ENCODE results near the gene WNK2.
"Not testable (repeated sequence)": the region's sequence is repeated elsewhere in the genome, so short reads cannot be mapped to it uniquely, and the experiment has no call there.

WNK2 gene

DNA sequence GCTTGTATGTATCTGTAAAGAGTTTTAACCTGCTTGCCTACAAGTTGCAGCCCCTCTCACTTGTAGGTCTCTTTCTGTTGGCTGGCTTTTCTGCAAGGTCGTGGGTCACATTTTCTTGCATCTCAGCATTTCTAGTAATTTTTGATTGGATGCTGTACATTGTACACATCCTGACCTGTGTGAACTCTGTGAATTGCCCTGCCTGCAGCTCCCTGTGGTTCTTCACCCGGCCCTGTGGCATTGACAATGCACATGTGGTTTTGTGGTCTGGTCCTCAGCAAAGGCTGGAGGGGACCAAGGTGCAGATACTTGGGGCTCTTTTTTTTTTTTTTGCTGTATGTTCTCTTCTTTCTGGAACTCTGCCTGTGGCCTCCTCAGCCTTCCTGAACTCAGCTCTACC, 53.6 kb downstream of the WNK2 start:
- no peak for DNase-seq (ENCODE audit: low read depth)

DNA sequence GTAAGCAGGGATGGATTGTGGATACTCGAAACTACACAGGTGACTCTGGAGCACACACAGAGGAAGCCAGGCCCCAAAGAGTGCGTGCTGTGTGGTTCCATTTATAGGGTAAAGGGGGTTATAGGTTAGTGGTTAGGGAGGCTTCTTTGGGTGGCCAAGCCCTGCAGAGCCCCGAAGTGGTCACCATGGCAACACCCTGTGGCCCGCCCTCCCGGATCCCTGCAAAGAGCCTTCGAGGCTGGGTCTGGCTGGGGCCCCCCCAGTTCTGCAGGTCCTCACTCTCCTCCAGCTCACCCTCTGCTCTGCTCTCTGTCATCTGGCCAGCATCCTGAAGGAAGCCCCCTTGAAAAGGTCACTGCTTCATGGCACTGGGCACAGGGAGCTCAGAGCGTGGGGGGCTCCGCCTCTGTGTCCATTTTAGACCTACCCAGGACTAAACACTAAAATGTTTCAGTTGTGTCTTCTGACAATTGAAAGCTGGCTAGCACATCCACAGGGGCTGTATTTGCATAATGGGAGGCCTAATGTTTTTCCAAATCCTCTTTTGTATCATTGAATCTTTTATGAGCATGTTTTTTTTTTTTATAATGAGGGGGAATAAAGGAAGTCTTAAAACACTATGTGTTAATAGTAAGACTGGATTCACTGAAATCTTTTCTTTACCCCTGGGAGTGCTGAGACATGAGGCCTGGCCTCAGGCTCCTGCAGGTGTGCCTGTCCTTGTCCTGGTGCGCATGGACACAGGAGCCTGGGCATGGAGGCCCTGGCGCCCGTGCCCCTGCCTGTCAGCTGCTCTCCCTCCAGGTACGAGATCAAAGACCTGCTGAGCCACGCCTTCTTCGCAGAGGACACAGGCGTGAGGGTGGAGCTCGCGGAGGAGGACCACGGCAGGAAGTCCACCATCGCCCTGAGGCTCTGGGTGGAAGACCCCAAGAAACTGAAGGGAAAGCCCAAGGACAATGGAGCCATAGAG, 55.3 kb downstream of the WNK2 start:
- no peak for DNase-seq (ENCODE audit: low read depth)

DNA sequence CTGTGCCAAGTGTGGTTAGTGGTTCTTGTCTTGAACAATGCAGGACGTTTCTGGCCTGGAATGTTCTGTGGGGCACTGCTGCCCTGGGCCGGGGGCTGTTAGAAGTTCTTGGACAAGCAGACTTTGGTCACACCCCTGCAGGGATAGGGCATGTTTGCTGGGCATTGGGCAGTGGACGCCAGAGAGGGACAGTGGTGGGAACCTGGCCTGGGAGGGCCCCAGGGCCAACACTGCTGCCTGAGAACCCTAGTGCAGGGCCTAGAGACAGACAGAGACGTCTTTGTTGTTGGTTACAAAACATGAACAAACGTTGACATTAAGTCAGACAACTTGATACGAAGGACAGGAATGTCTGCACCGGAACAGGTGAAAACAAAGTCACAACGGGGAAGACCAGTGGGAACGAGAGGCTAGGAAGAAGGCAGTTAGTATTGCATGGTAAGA, 57.0 kb downstream of the WNK2 start:
- no peak for DNase-seq (ENCODE audit: low read depth)

DNA sequence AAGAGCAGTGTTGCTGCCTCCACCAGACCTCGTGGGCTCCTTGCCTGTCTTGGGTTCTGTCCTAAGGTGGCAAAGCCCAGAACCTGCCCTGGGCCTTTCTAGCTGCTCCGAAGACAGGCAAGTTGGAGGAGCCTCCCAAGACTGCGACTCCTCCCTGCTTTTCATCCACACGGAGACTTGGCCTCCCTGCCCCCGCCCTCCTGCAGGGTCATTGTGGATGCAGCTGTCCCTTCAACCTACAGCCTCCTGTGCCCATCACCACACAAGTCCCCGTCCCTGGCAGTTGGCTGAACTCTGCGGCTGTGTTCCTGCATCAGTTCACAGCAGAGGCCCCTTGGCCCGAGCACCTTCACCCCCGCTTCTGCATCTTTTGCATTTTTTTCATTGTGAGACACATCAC, 59.2 kb downstream of the WNK2 start:
- no peak for DNase-seq (ENCODE audit: low read depth)

DNA sequence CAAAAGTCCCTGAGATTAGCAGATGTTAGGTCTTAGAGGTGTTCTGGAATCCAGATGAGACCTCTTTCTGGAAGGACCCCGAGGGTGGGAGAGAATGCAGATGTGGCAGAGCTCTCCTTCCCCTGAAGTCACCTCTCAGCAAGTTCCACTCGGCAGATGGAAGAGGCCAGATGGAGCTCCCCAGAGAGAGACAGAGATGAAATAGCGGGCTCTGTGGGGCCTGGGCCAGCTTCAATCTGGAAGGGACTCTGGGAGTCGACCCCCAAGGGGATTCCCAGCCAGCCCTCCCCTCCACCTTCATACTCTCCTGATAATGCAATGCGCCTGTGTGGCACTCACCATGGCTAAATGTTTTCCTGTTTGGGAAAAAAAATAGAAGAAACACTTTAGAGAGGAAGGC, 60.2 kb downstream of the WNK2 start:
- DNase-seq (ENCODE audit: low read depth): no peak

DNA sequence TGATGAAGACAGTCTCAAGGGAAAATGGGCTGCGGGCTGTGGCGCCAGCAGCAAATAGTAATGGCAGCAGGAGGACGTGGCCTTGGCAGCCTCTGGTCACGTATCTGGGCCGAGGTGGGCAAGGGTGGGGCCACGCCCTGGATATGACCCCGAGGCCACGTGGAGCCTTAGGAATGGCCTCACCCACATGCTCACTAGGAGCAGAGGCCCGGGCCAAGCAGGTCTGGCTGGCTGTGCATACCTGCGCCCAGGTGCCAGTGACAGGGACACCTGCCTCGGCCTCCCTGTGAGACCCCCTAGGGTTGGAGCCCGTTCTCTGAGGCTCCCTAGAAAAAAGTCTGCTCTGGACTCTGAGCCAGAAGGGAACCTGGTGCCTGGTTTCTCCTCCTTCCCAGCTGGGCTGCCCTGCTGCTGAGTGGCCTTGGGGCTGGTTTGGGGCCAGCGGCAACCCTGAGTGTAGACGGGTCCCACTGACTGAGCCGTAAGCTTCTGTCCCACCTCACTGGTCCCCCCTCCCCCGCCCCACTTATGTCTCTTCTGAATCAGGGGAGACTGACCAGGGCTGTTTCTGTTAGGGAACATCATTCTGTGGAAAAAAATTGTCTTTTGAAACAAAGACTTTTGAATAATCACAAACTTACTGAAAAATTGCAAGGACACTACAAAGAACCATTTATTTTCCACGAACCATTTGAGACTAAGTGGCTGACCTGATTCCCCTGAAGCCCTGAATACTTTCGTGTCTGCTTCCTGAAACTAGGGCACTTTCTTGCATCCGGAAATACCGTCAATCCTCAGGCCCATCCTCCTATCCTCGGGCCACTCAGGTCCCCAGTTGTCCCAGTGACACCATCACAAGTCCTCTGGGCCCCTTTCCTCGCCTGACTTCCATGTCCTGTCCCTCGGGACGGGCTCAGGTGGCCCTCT, 60.8 kb downstream of the WNK2 start:
- DNase-seq (ENCODE audit: low read depth): no peak

DNA sequence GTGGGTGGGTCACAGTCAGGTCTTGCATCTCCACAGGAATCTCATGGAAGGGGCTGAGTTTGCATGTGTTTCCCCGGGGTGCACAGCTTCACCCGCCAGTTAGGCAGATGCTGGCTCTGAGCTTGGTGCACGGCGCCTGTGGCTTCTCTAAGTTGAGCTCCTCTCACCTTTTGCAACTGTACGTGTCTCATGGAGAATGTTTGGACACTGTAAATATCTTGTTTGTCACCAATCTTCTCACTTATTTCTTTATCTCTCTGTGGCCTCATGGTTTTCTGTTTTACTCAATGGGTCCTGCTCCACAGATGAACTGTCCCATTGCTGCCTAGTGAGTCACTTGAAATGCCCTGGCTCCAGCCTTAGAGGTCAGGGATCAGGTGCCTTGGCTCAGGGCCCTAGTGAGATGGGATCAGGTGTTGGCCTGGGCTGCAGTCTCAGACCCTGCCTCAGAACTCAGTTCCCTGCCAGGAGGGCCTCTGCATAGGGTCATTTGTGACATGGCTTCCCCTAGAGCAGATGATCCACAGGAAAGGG, 61.6 kb downstream of the WNK2 start:
- no peak for DNase-seq (ENCODE audit: low read depth)

DNA sequence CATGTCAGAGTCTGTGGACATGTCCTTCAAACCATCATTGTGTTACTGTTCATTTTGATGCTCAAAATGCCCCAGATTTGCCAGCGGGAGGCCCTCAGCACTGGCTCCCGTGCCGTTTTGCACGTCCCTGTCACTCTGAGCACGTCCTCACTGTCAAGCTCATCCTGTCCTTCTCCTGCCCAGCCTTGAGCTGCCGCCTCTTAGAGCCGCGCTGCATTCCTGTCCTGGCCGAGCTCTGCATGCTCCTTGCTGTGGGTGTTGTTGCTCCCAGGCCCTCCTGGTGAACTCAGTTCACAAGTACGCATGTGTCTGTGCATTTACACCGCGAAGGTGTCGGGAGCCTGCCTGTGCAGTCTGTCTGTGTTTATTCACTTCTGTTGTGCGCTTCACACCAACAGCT, 62.2 kb downstream of the WNK2 start:
- DNase-seq (ENCODE audit: low read depth): no peak

DNA sequence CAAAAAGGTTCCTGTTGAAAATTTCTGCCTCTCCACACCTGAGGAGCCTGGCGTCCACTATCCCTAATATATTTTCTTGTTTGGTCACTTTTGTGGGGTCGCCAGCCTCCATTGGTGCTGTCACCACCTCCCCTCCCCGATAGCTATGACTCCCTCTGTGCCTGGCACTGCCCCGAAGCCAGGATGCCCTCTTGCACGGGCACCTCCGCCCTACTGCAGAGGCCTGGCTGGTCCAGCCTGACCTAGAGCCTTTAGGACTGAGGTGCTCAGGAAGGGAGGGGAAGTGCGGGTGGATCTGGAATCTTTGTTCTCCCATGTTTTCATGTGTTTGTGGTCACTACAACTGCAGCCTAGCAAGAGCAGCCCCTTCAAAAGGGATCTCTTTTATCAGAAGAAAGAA, 62.6 kb downstream of the WNK2 start:
- no peak for DNase-seq (ENCODE audit: low read depth)

DNA sequence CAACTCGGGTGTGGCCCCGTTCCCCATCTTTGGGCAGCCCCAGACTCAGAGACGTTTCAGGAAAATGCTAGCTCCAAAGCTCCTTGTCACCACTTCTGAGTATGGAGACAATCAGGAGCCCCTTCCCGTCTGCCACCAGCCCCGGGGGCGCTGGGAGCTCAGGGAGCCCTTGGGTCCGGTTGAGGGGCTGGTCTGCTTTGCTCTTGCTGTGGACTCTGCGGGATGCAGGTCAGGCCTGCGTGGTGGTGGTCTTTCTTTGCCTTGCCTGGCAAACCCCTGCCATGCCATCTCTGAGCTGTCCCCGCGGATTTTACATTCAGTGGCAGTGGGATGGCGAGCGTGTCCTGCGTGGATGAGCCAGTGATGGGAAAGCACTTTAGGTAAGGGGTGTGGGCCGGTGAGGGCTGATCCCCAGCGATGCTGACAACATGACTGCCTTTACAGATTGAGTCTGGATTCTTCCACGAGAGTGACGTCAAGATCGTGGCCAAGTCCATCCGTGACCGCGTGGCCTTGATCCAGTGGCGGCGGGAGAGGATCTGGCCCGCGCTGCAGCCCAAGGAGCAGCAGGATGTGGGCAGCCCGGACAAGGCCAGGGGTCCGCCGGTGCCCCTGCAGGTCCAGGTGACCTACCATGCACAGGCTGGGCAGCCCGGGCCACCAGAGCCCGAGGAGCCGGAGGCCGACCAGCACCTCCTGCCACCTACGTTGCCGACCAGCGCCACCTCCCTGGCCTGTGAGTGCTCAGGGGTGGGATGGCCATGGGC, 63.3 kb downstream of the WNK2 start:
- no peak for DNase-seq (ENCODE audit: low read depth)

DNA sequence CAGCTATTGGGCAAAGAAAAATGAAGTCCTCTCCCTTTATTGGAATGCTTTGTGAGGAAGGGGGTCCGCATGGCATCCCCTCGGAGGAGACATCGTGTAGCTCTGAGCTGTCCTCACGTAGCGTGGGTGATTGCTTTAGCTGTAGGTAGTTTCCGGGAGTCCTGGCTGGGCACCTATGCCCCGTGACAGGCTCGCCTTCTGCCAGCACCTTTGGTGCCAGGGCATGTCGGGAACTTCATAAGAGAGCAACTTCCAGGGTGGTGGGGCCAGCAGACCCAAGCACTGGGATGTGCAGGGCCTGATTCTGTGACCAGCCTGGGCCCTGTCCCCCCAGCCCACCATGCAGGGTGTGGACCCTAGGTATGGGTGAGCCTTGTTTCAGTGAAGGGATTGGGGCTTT, 64.0 kb downstream of the WNK2 start:
- DNase-seq (ENCODE audit: low read depth): no peak

DNA sequence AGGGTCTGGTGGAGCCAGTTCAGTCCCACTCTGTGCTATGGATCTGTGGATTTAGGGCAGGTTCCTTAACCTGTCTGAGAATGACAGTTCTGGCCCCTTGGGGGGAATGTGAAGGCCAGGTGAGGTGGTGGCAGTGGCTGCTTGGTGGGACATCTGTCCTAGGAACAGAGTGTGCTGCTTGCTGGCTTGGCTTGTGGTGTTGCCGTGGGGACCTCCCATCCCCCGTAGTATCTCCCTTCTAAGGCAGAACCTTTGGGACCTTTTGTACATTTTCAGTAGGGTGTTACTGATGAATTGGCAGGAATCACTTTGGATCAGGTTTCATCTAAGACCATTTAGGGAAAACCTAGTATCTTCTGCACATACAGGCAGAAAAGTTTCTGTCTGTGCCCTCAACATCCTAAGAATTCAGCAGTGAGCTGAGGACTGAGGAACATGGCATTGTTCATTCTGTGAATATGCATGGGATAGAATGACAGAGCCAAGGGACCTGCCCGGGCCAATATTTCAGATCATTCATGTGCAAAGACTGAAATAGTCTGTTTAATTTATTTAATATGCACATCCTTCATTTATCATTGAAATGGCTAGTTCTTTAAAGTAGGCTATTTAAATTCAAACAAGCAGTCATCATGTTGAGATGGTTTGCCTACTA, 64.6 kb downstream of the WNK2 start:
- no peak for DNase-seq (ENCODE audit: low read depth)

DNA sequence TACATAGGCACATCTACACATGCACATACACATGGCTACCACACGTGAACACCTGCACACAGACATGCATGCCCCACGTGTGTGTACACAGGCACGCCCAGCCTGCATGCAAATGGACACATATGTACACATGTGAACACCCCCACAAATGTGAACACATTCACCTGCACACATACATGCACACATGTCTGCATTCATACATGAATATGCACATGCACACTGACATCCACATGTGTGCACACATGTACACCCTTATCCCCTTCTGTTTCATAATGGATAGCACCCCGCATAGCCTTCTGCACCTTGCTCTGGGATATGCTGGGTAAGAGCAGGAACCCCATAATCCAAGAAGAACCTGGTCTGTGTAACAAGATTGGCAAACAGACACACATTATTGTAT, 66.2 kb downstream of the WNK2 start:
- DNase-seq (ENCODE audit: low read depth): no peak

DNA sequence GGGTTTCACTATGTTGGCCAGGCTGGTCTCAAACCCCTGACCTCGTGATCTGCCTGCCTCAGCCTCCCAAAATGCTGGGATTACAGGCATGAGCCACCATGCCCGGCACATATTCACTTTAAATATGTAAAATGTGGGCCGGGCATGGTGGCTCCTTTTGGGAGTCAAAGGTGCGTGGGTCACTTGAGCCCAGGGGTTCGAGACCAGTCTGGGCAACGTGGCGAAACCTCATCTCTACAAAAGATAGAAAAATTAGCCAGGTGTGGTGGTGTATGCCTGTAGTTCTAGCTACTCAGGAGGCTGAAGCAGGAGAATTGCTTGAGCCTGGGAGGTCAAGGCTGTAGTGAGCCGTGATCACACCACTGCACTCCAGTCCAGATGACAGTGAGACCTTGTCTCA, 67.4 kb downstream of the WNK2 start:
- DNase-seq (ENCODE audit: low read depth): not testable (repeated sequence)

DNA sequence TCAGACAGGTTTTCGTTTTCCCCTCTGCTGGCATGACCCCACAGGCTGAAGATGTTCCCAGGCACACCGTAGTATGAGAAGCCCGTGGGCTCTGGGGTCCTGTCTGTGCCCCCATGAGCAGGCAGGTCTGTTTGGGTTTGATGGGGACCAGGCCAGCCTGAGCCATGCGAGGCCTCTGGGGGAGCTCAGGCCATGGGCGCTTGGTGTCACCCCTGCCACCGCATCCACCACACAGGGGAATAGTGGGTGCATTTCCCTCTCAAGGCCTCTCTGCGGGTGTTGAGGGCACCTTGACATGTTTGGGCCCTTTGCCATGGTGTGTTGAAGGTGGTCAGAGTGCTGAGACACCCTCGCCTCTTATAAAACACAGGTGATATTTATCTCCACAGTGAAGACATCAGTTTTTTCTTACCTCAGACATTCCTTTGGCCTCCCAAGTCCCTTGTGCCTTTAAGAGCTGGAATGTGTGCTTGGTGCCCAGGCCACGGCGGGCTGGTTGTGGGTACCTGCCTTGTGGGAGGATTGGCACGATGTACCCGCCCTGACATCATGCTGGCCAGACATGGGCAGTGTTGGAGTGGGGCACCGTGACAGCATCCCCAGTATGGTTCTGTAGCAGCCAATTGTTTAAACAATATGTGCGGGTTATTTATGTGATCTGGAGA, 68.3 kb downstream of the WNK2 start:
- no peak for DNase-seq (ENCODE audit: low read depth)

DNA sequence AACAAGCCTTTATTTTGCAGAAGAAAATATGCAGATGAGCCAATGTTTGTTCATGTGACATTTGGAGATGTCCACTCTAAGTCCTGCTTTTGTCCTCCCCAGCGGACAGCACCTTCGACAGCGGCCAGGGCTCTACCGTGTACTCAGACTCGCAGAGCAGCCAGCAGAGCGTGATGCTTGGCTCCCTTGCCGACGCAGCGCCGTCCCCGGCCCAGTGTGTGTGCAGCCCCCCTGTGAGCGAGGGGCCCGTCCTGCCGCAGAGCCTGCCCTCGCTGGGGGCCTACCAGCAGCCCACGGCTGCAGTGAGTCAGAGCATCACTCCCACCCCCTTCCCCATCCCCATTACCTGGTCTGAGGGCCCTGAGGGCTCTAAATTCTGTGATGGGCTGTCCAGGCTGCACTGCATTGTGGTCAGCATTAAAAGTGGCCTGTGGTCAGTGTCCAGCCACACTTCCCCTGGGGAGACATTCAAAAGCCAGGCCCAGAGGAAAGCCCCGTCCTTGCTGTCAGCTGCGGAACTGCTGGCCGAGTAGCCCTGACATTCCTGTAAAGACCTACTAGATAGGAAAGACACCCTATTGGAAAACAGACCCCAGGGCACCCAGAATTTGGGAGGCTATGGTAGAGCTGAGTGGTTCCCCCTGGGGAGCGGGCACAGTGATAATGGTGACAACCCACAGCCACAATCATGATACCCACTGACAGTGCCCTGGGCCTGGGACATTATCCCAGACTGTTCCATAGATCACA, 69.0 kb downstream of the WNK2 start:
- no peak for DNase-seq (ENCODE audit: low read depth)

DNA sequence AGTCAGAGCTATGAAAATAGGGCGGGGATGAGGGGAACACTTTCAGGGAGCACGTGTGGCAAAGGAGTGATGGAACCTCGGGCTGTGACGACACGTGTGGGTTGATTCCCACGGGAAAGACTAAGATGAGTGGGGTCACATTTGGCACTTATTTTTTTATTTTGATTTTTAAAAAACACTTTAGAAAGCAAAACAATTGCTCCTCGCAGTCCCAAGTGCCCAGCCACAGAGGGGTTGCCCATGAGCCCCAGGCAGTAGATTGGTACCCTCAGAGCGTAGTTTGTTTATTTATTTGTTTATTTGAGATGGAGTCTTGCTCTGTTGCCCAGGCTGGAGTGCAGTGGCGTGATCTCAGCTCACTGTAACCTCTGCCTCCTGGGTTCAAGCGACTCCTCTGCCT, 69.7 kb downstream of the WNK2 start:
- no peak for DNase-seq (ENCODE audit: low read depth)

DNA sequence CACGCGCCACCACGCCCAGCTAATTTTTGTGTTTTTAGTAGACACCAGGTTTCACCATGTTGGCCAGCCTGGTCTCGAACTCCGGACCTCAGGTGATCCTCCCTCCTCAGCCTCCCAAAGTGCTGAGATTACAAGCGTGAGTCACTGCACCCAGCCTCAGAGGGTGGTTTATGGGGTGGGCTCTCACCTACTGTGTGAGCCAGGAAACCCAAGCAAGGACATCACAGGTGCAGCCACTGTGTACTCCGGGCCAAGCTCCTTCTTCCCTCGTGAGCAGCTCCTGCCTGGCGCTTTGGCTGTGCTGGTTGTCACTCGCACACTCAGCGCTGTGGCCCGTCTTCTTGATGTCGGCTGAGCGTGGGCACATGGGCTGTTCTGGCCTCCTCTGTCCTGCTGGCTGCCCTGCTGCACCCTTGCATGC, 70.1 kb downstream of the WNK2 start:
- DNase-seq (ENCODE audit: low read depth): no peak

DNA sequence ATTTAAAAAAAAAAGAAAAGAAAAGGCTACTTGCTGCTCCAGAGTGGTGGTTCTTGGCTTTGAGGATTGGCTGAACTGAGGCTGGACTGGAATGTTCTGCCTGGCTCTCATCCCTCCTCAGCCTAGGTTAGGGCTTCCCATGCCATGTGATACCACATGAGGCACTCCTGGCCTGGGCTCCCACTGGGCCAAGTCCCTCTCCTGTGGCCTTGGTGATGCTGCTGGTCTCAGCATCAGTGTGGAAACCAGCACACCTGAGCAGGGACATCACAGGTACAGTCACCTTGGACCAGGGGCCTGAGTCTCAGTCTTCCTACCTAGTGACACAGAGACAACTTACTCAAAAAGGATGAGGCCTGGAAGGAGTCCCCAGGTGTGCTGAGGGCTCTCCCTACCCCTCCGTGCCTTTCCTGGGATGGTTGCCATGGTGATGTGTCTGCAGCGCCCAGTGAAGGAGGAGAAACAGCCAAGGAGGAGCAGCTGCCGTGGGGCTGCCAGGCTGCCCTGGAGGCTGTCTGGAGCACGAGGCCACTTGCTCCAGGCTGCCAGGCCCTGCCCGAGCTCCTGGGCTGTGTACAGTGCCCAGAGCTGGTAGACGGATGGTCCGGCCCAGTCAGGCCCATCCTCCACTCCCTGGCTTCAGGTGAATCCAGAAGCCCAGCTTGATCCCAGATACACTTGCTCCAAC, 71.0 kb downstream of the WNK2 start:
- DNase-seq (ENCODE audit: low read depth): no peak

Measured in activated T-cell treated with anti-CD3 and anti-CD28 coated beads for 1 hour (primary cell).